ENCODE results near the gene ITPRIPL2. TPM values are rescaled to one million over a fixed set of nuclear protein-coding genes. Genes with fewer than 3 reads are reported as not detected.

The ITPRIPL2 gene
- total RNA-seq, 1 donor from 2014 or later, result 33.4 TPM

DNA sequence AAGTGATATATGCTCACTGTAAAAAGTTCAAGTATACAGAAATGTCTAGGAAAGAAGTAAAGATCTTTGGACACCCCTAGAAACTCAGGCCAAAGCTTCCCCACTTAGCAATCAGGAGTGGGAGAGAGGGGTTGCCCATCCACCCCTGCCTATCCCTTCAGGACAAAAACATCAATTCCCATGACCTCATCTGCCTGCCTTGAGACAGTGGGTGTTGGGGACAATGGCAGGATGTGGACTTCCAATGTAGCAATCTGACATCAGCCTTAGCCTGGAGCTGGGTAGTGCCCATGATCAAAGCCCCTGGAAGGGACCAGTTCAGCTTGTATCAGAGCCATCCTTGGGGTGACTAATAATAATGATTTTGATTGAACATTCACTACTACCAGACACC is 18.1 kb downstream of the ITPRIPL2 start:
- no peaks in the 10 kb centered on the region for H3K9me3 ChIP-seq (ENCODE audit: control insufficient read depth in 3 of 3, low read length in 3 of 3)
- no peak overlapping the region for H3K4me3 ChIP-seq (ENCODE audit: low read length in 3 of 3)
- no peak overlapping the region for H3K9ac ChIP-seq (ENCODE audit: low read depth in 1 of 3, low read length in 3 of 3)
- peaks cover 33 to 48% (median 42%) of the 10 kb centered on the region in 3 donors for H3K4me1 ChIP-seq (ENCODE audit: control insufficient read depth in 3 of 3, insufficient read depth in 3 of 3, low read length in 3 of 3)
- peak overlapping the region; percentile 83 for H3K27ac ChIP-seq (ENCODE audit: low read depth, low read length)
- H3K36me3 ChIP-seq (ENCODE audit: control insufficient read depth in 3 of 3, insufficient read depth in 3 of 3, low read length in 3 of 3), result peaks cover 0 to 2% (median 0%) of the 10 kb centered on the region in 3 donors
- no peaks in the 10 kb centered on the region for H3K27me3 ChIP-seq (ENCODE audit: control insufficient read depth in 3 of 3, insufficient read depth in 3 of 3, low read length in 3 of 3)

DNA sequence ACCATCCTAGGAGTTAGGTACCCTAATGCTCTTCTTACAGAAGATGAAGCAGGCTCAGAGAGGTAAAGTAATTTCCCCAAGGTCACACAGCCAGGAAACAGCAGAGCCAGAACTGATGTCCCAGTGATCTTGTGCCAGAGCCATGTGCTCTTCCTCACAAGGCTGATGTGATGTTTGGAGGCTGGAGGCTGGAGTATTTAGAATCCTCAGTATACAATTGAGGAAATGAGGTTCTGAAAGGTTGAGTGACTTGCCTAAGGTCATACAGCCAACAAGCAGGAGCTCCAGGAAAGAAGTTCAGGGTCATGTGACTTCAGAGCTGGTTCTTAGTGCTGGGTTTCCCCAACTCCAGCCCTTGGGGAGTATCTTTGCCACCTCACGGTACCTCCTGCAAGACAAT is 18.5 kb downstream of the ITPRIPL2 start:
- H3K9me3 ChIP-seq (ENCODE audit: control insufficient read depth in 3 of 3, low read length in 3 of 3), result no peaks in the 10 kb centered on the region
- H3K36me3 ChIP-seq (ENCODE audit: control insufficient read depth in 3 of 3, insufficient read depth in 3 of 3, low read length in 3 of 3), result peaks cover 0 to 2% (median 0%) of the 10 kb centered on the region in 3 donors
- no peaks in the 10 kb centered on the region for H3K27me3 ChIP-seq (ENCODE audit: control insufficient read depth in 3 of 3, insufficient read depth in 3 of 3, low read length in 3 of 3)
- H3K27ac ChIP-seq (ENCODE audit: low read depth, low read length), result peak overlapping the region; percentile 83
- no peak overlapping the region for H3K9ac ChIP-seq (ENCODE audit: low read depth in 1 of 3, low read length in 3 of 3)
- no peak overlapping the region for H3K4me3 ChIP-seq (ENCODE audit: low read length in 3 of 3)
- H3K4me1 ChIP-seq (ENCODE audit: control insufficient read depth in 3 of 3, insufficient read depth in 3 of 3, low read length in 3 of 3), result peaks cover 37 to 52% (median 45%) of the 10 kb centered on the region in 3 donors

DNA sequence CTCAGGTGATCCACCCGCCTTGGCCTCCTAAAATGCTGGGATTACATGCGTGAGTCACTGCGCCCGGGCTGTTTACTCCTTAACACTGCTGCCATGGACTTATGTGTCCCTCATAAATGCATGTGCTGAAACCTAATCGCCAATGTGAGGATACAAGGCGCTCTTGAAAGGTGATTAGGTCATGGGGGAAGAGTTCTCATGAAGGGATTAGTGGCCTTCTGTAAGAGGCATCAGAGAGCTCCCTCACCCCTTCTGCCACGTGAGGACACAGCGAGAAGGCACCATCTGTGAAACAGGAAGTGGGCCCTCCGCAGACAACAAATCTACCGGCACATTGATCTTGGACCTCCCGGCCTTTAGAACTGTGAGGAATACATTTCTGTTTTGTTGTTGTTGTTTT is 19.1 kb downstream of the ITPRIPL2 start:
- H3K4me3 ChIP-seq (ENCODE audit: low read length in 3 of 3), result no peak overlapping the region
- H3K9me3 ChIP-seq (ENCODE audit: control insufficient read depth in 3 of 3, low read length in 3 of 3), result no peaks in the 10 kb centered on the region
- H3K27ac ChIP-seq (ENCODE audit: low read depth, low read length), result no peak overlapping the region
- no peak overlapping the region for H3K9ac ChIP-seq (ENCODE audit: low read depth in 1 of 3, low read length in 3 of 3)
- H3K4me1 ChIP-seq (ENCODE audit: control insufficient read depth in 3 of 3, insufficient read depth in 3 of 3, low read length in 3 of 3), result peaks cover 43 to 49% (median 49%) of the 10 kb centered on the region in 3 donors
- no peaks in the 10 kb centered on the region for H3K27me3 ChIP-seq (ENCODE audit: control insufficient read depth in 3 of 3, insufficient read depth in 3 of 3, low read length in 3 of 3)
- H3K36me3 ChIP-seq (ENCODE audit: control insufficient read depth in 3 of 3, insufficient read depth in 3 of 3, low read length in 3 of 3), result peaks cover 0 to under 1% (median 0%) of the 10 kb centered on the region in 3 donors

DNA sequence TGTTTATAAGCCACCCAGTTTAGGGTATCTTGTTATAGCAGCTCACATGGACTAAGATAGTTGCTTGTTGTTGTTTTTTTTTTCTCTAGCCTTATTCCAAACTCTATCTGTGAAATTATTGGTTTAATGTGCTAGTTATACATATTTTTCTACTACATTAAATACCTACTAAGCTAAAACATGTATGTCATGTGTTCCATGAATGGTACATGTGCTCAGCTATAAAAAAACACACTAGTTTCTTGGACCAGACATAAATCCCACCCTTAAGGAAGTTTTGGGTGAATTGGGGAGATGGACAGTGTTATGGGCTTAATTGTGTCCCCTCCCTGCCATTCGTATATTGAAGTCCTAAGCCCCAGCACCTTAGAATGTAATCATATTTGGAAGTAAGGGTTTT is 19.8 kb downstream of the ITPRIPL2 start:
- Histone ChIP-seq H3K36me3 (ENCODE audit: control insufficient read depth in 3 of 3, insufficient read depth in 3 of 3, low read length in 3 of 3) (no peaks in the 10 kb centered on the region), H3K4me1 (ENCODE audit: control insufficient read depth in 3 of 3, insufficient read depth in 3 of 3, low read length in 3 of 3) (peaks cover 46 to 51% (median 51%) of the 10 kb centered on the region in 3 donors)

DNA sequence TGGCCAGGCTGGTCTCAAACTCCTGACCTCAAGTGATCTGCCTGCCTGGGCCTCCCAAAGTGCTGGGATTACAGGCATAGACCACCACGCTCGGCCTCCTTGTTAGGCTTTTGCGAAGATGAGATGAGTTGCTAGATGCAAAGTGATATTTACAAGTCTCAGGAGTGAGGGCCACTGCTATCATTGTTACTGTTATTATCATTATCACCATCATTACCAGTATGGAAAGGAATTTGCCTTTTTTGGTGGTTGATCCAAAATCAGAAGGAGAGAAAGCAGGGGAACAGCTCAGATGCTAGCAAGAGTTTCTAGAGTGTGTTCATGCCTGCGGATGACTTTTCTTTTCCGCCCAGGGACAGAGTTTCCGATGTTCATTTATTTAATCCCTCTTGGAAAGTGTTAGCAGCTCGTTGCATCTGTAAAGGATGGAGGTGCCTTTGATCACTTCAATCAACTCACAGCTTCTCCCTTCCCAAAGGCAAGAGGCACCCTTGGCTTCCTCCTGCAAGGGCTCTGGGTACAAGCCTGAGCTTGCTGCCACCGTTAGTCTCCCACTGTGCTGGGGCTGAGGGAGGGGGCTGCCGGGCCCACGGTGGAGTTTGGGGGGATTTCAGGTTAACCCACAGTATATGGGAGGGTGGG is 21.6 kb downstream of the ITPRIPL2 start:
- no peak overlapping the region for H3K9ac ChIP-seq (ENCODE audit: low read depth in 1 of 3, low read length in 3 of 3)
- H3K9me3 ChIP-seq (ENCODE audit: control insufficient read depth in 3 of 3, low read length in 3 of 3), result no peaks in the 10 kb centered on the region
- no peaks in the 10 kb centered on the region for H3K27me3 ChIP-seq (ENCODE audit: control insufficient read depth in 3 of 3, insufficient read depth in 3 of 3, low read length in 3 of 3)
- no peak overlapping the region for H3K4me3 ChIP-seq (ENCODE audit: low read length in 3 of 3)
- H3K4me1 ChIP-seq (ENCODE audit: control insufficient read depth in 3 of 3, insufficient read depth in 3 of 3, low read length in 3 of 3), result peaks cover 39 to 45% (median 43%) of the 10 kb centered on the region in 3 donors
- H3K36me3 ChIP-seq (ENCODE audit: control insufficient read depth in 3 of 3, insufficient read depth in 3 of 3, low read length in 3 of 3), result no peaks in the 10 kb centered on the region
- no peak overlapping the region for H3K27ac ChIP-seq (ENCODE audit: low read depth, low read length)

More for the DNA sequence above, 19.8 kb downstream of the ITPRIPL2 start:
- Histone ChIP-seq H3K9ac (ENCODE audit: low read depth in 1 of 3, low read length in 3 of 3) (no peak overlapping the region), H3K27ac (ENCODE audit: low read depth, low read length) (no peak overlapping the region), H3K4me3 (ENCODE audit: low read length in 3 of 3) (no peak overlapping the region), H3K9me3 (ENCODE audit: control insufficient read depth in 3 of 3, low read length in 3 of 3) (no peaks in the 10 kb centered on the region), H3K27me3 (ENCODE audit: control insufficient read depth in 3 of 3, insufficient read depth in 3 of 3, low read length in 3 of 3) (no peaks in the 10 kb centered on the region)

DNA sequence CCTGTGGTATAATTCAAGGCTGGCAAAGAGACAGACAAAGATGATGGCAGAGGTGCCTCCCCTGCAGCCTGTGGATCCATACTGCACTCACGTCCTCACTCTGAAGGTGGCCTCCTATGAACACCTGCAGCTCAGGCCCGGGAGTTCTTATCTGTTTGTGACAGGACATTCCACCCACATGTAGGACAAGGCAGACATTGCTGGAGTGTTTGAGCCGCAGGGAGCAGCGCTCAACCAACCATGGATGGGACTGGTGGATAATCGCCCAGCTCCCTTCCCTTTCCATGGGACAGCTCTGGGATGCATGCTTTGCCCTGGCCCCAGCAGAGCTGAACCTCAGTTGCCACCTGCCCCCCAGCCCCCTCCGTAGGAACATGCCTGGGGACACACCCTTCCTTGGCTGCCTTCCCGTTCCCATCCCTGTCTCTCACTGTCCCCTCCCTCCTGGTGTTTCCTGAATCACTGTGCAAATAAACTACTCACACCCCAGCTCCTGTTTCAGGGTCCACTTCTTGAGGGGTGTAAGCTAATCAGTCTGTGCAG is 22.2 kb downstream of the ITPRIPL2 start:
- Histone ChIP-seq H3K27me3 (ENCODE audit: control insufficient read depth in 3 of 3, insufficient read depth in 3 of 3, low read length in 3 of 3) (no peaks in the 10 kb centered on the region), H3K27ac (ENCODE audit: low read depth, low read length) (no peak overlapping the region), H3K4me3 (ENCODE audit: low read length in 3 of 3) (no peak overlapping the region), H3K9me3 (ENCODE audit: control insufficient read depth in 3 of 3, low read length in 3 of 3) (no peaks in the 10 kb centered on the region), H3K4me1 (ENCODE audit: control insufficient read depth in 3 of 3, insufficient read depth in 3 of 3, low read length in 3 of 3) (peaks cover 34 to 40% (median 37%) of the 10 kb centered on the region in 3 donors), H3K36me3 (ENCODE audit: control insufficient read depth in 3 of 3, insufficient read depth in 3 of 3, low read length in 3 of 3) (no peaks in the 10 kb centered on the region), H3K9ac (ENCODE audit: low read depth in 1 of 3, low read length in 3 of 3) (peak overlapping the region in 1 of 3 donors; percentile 33)

DNA sequence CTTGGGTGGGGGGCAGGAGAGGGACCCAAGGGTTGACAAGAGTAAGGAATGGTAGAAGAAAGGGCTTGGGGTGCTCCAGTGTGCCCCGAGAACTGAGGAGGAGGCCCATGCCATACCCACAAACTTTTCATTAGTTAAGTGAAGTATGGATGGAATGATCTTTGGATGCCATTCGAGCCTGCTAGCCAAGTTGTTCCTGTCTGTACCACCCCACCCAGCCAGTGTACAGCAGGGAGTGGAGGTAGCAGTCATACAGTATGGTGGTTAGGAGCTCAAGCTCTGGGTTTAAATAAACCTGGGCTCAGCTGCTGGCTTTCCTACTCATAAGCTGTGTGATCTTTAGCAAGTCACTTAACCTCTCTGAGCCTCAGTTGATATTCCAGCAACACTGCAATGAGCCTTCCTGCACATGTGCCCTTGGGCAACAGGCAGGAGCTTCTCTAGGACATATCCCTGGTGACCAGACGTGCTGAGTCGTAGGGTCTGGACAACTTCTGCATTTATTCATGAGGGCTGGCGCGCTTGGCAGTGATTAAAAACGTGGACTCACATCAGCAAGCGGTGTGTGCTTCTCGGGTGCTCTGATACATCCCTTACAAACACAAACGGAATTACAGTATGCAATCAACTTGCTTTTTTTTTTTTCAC is 22.9 kb downstream of the ITPRIPL2 start:
- no peaks in the 10 kb centered on the region for H3K36me3 ChIP-seq (ENCODE audit: control insufficient read depth in 3 of 3, insufficient read depth in 3 of 3, low read length in 3 of 3)
- no peaks in the 10 kb centered on the region for H3K9me3 ChIP-seq (ENCODE audit: control insufficient read depth in 3 of 3, low read length in 3 of 3)
- peak overlapping the region in 1 of 3 donors; percentile 33 for H3K9ac ChIP-seq (ENCODE audit: low read depth in 1 of 3, low read length in 3 of 3)
- H3K27ac ChIP-seq (ENCODE audit: low read depth, low read length), result no peak overlapping the region
- H3K27me3 ChIP-seq (ENCODE audit: control insufficient read depth in 3 of 3, insufficient read depth in 3 of 3, low read length in 3 of 3), result no peaks in the 10 kb centered on the region
- H3K4me3 ChIP-seq (ENCODE audit: low read length in 3 of 3), result no peak overlapping the region
- H3K4me1 ChIP-seq (ENCODE audit: control insufficient read depth in 3 of 3, insufficient read depth in 3 of 3, low read length in 3 of 3), result peaks cover 27 to 33% (median 30%) of the 10 kb centered on the region in 3 donors

DNA sequence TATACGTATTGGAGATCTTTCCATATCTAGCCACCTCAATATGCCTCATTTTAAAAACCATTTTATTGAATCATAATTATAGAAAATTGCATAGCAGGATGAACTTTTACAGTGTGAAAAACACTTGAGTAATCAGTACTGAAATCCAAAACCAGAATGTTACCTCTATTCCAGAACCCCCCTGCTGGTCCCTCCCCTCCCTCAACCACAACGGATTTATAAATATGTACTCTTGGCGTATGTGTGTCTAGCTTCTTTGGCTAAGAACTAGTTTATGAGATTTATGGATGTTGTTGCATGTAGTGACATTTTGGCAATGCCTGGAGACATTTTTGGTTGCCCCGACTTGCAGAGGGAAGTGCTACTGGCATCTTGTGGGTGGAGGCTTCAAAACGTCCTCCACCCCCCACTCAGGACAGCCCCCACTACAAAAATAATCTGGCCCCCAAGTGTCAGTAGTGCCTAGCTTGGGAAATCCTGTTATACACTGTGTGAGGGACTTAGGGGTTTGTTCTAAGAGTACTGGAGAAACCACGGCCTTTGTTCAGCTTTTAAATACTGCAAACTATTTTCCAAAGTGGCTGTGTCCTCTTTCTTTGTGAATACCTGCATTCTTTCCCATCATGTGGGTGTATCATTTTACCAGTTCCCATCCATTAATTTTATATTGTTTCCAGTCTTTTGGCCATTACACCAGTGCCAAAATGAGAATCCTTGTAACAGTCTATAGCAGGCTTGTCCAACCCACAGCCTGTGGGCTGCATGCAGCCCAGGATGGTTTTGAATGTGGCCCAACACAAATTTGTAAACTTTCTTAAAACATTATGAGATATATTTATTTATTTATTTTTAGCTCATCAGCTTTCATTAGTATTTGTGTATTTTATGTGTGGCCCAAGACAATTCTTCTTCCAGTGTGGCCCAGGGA is 23.7 kb downstream of the ITPRIPL2 start:
- no peaks in the 10 kb centered on the region for H3K9me3 ChIP-seq (ENCODE audit: control insufficient read depth in 3 of 3, low read length in 3 of 3)
- H3K27me3 ChIP-seq (ENCODE audit: control insufficient read depth in 3 of 3, insufficient read depth in 3 of 3, low read length in 3 of 3), result no peaks in the 10 kb centered on the region
- H3K4me1 ChIP-seq (ENCODE audit: control insufficient read depth in 3 of 3, insufficient read depth in 3 of 3, low read length in 3 of 3), result peaks cover 22 to 28% (median 27%) of the 10 kb centered on the region in 3 donors
- H3K36me3 ChIP-seq (ENCODE audit: control insufficient read depth in 3 of 3, insufficient read depth in 3 of 3, low read length in 3 of 3), result no peaks in the 10 kb centered on the region
- H3K9ac ChIP-seq (ENCODE audit: low read depth in 1 of 3, low read length in 3 of 3), result no peak overlapping the region
- no peak overlapping the region for H3K4me3 ChIP-seq (ENCODE audit: low read length in 3 of 3)
- peak overlapping the region; percentile 19 for H3K27ac ChIP-seq (ENCODE audit: low read depth, low read length)

DNA sequence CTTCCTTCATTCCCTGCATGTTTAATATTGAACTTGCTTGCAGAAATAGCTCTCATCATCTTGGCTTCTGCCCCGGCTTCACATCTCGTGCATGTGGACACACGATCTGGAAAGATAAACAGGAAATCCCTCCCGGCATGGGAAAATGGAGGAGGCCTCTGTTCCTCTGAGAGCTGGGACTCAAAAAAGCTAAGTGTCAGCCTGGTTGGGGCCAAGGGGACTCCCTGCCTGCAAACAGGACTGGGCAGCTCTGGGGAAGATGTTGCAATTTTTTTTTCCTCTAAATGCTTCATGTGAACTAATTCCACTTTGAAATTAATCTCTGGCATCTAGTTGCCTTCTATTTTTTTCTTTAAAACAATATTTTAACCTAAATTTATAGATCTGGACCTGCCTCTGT is 24.8 kb downstream of the ITPRIPL2 start:
- Histone ChIP-seq H3K27me3 (ENCODE audit: control insufficient read depth in 3 of 3, insufficient read depth in 3 of 3, low read length in 3 of 3) (no peaks in the 10 kb centered on the region), H3K9me3 (ENCODE audit: control insufficient read depth in 3 of 3, low read length in 3 of 3) (no peaks in the 10 kb centered on the region), H3K27ac (ENCODE audit: low read depth, low read length) (no peak overlapping the region), H3K36me3 (ENCODE audit: control insufficient read depth in 3 of 3, insufficient read depth in 3 of 3, low read length in 3 of 3) (no peaks in the 10 kb centered on the region), H3K4me3 (ENCODE audit: low read length in 3 of 3) (no peak overlapping the region), H3K4me1 (ENCODE audit: control insufficient read depth in 3 of 3, insufficient read depth in 3 of 3, low read length in 3 of 3) (peaks cover 22 to 27% (median 24%) of the 10 kb centered on the region in 3 donors), H3K9ac (ENCODE audit: low read depth in 1 of 3, low read length in 3 of 3) (no peak overlapping the region)

All from skeletal muscle tissue (tissue), 4 donors.